Measurements from ENCODE around the gene ACSL1. TPM values are rescaled to one million over a fixed set of nuclear protein-coding genes. Genes with fewer than 3 reads are reported as not detected.

The ACSL1 gene
- total and polyA plus RNA-seq, 2 experiments from 2014 or later: 121 to 168 TPM

- H2AFZ ChIP-seq: no peak overlapping the region
- no peak overlapping the region for H3K27ac ChIP-seq
- no peaks in the 10 kb centered on the region for H3K36me3 ChIP-seq (replicated peaks; ENCODE audit: insufficient read depth, low read depth)
- H4K20me1 ChIP-seq (ENCODE audit: insufficient read depth, poor library complexity, severe bottlenecking): no peaks in the 10 kb centered on the region
- no peak for TF ChIP-seq EZH2 (IDR thresholded peaks at IDR 0.05; ENCODE audit: borderline replicate concordance)
- TF ChIP-seq CTCF (IDR thresholded peaks at IDR 0.05; ENCODE audit: poor library complexity): no peak
- WGBS (ENCODE audit: low lambda C conversion rate, missing lambda C conversion rate): 89% methylated on average over 1 of the region's 1 CpG
- no peaks in the 10 kb centered on the region for H3K27me3 ChIP-seq
- H3K79me2 ChIP-seq: no peaks in the 10 kb centered on the region
- no peaks in the 10 kb centered on the region for H3K9me3 ChIP-seq (ENCODE audit: low read depth)
- H3K4me2 ChIP-seq: no peak overlapping the region
- H3K4me3 ChIP-seq: no peak overlapping the region
- no peaks in the 10 kb centered on the region for H3K9me2 ChIP-seq (replicated peaks; ENCODE audit: insufficient read depth)
- DNase-seq (ENCODE audit: low spot score): no peak
- no peaks in the 10 kb centered on the region for H3K4me1 ChIP-seq (ENCODE audit: insufficient read depth)
Observed at GRCh38 chr4:184722798-184723197, 103.0 kb downstream of the ACSL1 start.

GRCh38 chr4:184721254-184721653, 104.5 kb downstream of the ACSL1 start:
- H4K20me1 ChIP-seq (ENCODE audit: insufficient read depth, poor library complexity, severe bottlenecking): no peaks in the 10 kb centered on the region
- no peaks in the 10 kb centered on the region for H3K9me2 ChIP-seq (replicated peaks; ENCODE audit: insufficient read depth)
- no peaks in the 10 kb centered on the region for H3K36me3 ChIP-seq (replicated peaks; ENCODE audit: insufficient read depth, low read depth)
- H3K27ac ChIP-seq: no peak overlapping the region
- H3K4me1 ChIP-seq (ENCODE audit: insufficient read depth): no peaks in the 10 kb centered on the region
- DNase-seq (ENCODE audit: low spot score): no peak
- TF ChIP-seq EZH2phosphoT487 (IDR thresholded peaks at IDR 0.05; ENCODE audit: low read depth, severe bottlenecking, unreplicated experiment) (no peak), CTCF (IDR thresholded peaks at IDR 0.05; ENCODE audit: poor library complexity) (no peak), EZH2 (IDR thresholded peaks at IDR 0.05; ENCODE audit: borderline replicate concordance) (no peak)
- H3K79me2 ChIP-seq: no peaks in the 10 kb centered on the region
- no peaks in the 10 kb centered on the region for H3K27me3 ChIP-seq
- no peak overlapping the region for H3K4me2 ChIP-seq
- no peaks in the 10 kb centered on the region for H3K9me3 ChIP-seq (ENCODE audit: low read depth)
- no peak overlapping the region for H3K4me3 ChIP-seq
- H2AFZ ChIP-seq: no peak overlapping the region

GRCh38 chr4:184719407-184719806, 106.4 kb downstream of the ACSL1 start:
- WGBS (ENCODE audit: low lambda C conversion rate, missing lambda C conversion rate): 96% methylated on average over 3 of the region's 3 CpGs
- no peak for DNase-seq (ENCODE audit: low spot score)
- no peak overlapping the region for H2AFZ ChIP-seq
- no peak overlapping the region for H3K27ac ChIP-seq
- no peaks in the 10 kb centered on the region for H3K36me3 ChIP-seq (replicated peaks; ENCODE audit: insufficient read depth, low read depth)
- no peaks in the 10 kb centered on the region for H4K20me1 ChIP-seq (ENCODE audit: insufficient read depth, poor library complexity, severe bottlenecking)
- no peaks in the 10 kb centered on the region for H3K9me2 ChIP-seq (replicated peaks; ENCODE audit: insufficient read depth)
- H3K27me3 ChIP-seq: no peaks in the 10 kb centered on the region
- H3K4me3 ChIP-seq: no peak overlapping the region
- no peaks in the 10 kb centered on the region for H3K4me1 ChIP-seq (ENCODE audit: insufficient read depth)
- TF ChIP-seq CTCF (IDR thresholded peaks at IDR 0.05; ENCODE audit: poor library complexity): no peak
- TF ChIP-seq EZH2 (IDR thresholded peaks at IDR 0.05; ENCODE audit: borderline replicate concordance): no peak
- no peak for TF ChIP-seq EZH2phosphoT487 (IDR thresholded peaks at IDR 0.05; ENCODE audit: low read depth, severe bottlenecking, unreplicated experiment)
- H3K79me2 ChIP-seq: no peaks in the 10 kb centered on the region
- no peaks in the 10 kb centered on the region for H3K9me3 ChIP-seq (ENCODE audit: low read depth)
- no peak overlapping the region for H3K4me2 ChIP-seq

- WGBS (ENCODE audit: low lambda C conversion rate, missing lambda C conversion rate): 97% methylated on average over 4 of the region's 4 CpGs
- Histone ChIP-seq H3K9me3 (ENCODE audit: low read depth) (no peaks in the 10 kb centered on the region), H3K4me3 (no peak overlapping the region), H3K79me2 (no peaks in the 10 kb centered on the region), H3K27ac (no peak overlapping the region), H3K27me3 (no peaks in the 10 kb centered on the region), H3K4me2 (no peak overlapping the region), H2AFZ (no peak overlapping the region), H4K20me1 (ENCODE audit: insufficient read depth, poor library complexity, severe bottlenecking) (no peaks in the 10 kb centered on the region), H3K36me3 (replicated peaks; ENCODE audit: insufficient read depth, low read depth) (no peaks in the 10 kb centered on the region), H3K9me2 (replicated peaks; ENCODE audit: insufficient read depth) (no peaks in the 10 kb centered on the region), H3K4me1 (ENCODE audit: insufficient read depth) (no peaks in the 10 kb centered on the region)
- no peak for DNase-seq (ENCODE audit: low spot score)
- no peak for TF ChIP-seq CTCF (IDR thresholded peaks at IDR 0.05; ENCODE audit: poor library complexity)
- TF ChIP-seq EZH2phosphoT487 (IDR thresholded peaks at IDR 0.05; ENCODE audit: low read depth, severe bottlenecking, unreplicated experiment): no peak
- no peak for TF ChIP-seq EZH2 (IDR thresholded peaks at IDR 0.05; ENCODE audit: borderline replicate concordance)
Observed at GRCh38 chr4:184715526-184715925, 110.2 kb downstream of the ACSL1 start.

All from hepatocyte (in vitro differentiated cells).